Fibroblast of upper back skin (primary cell): ENCODE measurements around the gene EYA4.
"Not testable (repeated sequence)": the region's sequence is repeated elsewhere in the genome, so short reads cannot be mapped to it uniquely, and the experiment has no call there.

Source experiments
- DNase-seq: peaks from one replicate; pipeline ENCODE4 v3.0.0-alpha.2; 2013

EYA4 gene

GRCh38 chr6:133542056-133542821 is 301.1 kb downstream of the EYA4 start:
- DNase-seq = peak; percentile 9

- no peak for DNase-seq
Measured at GRCh38 chr6:133544419-133544818, 303.3 kb downstream of the EYA4 start.

- DNase-seq = peak; percentile 84
Measured at GRCh38 chr6:133546098-133546497, 304.9 kb downstream of the EYA4 start.

GRCh38 chr6:133547136-133547535 is 306.0 kb downstream of the EYA4 start:
- no peak for DNase-seq

GRCh38 chr6:133548423-133549159 is 307.4 kb downstream of the EYA4 start:
- peak; percentile 71 for DNase-seq

- DNase-seq = no peak
Measured at GRCh38 chr6:133549371-133549801, 308.2 kb downstream of the EYA4 start.

GRCh38 chr6:133550026-133550425 is 308.9 kb downstream of the EYA4 start:
- DNase-seq = no peak

- DNase-seq = no peak
Measured at GRCh38 chr6:133551436-133551835, 310.3 kb downstream of the EYA4 start.

GRCh38 chr6:133551847-133552341 is 310.7 kb downstream of the EYA4 start:
- peak; percentile 99 for DNase-seq

GRCh38 chr6:133553652-133554051 is 312.5 kb downstream of the EYA4 start:
- DNase-seq = peak; percentile 68

- DNase-seq = not testable (repeated sequence)
Measured at GRCh38 chr6:133554121-133554520, 313.0 kb downstream of the EYA4 start.

GRCh38 chr6:133555685-133556084 is 314.5 kb downstream of the EYA4 start:
- DNase-seq = peak; percentile 49

- no peak for DNase-seq
Measured at GRCh38 chr6:133559926-133560325, 318.8 kb downstream of the EYA4 start.

- DNase-seq = peak; percentile 68
Measured at GRCh38 chr6:133567636-133568035, 326.5 kb downstream of the EYA4 start.

- DNase-seq = peak; percentile 75
Measured at GRCh38 chr6:133568970-133569889, 328.1 kb downstream of the EYA4 start.

GRCh38 chr6:133571681-133572080 is 330.5 kb downstream of the EYA4 start:
- no peak for DNase-seq

- DNase-seq = no peak
Measured at GRCh38 chr6:133577851-133578250, 336.7 kb downstream of the EYA4 start.
